HG03457 (cell line): ENCODE data around the gene GPR161.
A peak's percentile ranks its signal among the peaks of the same experiment; 100 is the strongest.

Experiments
- ATAC-seq: cut with Tn5 transposase; IDR thresholded peaks from one replicate; pipeline ENCODE4 v1.9.1; 2021; ENCODE audit warnings: moderate number of reproducible peaks; ENCODE audit not compliant: unreplicated experiment

GPR161 gene

DNA sequence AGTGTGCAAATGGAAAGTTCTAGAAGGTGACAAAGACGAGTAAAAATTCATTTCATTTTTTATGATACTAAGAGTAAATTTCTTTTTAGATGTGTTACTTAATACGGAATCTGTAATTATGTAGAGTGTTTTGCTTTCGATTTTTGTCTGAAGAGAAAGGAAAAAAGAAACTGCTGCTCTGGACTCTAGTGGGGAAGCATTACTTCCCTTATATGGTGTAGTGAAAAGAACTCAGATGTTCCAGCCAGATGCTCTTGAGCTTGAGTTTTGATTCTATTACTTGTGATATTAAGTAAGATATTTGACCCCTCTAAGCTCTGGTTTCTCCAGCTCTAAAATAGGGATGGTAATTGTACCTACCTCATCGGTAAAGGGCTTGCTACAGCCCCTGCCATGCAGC lies 12.2 kb upstream of the GPR161 start:
- no peak for ATAC-seq

DNA sequence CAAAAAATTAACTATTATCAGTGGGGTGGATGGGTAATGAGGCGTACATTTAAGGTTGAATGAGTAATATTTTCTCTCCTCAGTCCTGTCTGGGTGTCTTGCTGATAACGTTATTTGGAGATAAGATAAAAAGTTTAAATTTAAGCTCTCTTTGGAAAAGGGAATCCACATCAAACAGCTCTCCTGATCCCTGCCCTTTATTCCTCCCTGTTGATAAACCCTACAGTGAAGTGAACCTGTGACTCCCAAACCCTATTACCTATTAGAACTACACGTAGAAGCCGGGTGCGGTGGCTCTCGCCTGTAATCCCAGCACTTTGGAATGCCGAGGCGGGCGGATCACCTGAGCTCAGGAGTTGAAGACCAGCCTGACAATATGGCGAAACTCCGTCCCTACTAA lies 9.9 kb upstream of the GPR161 start:
- no peak for ATAC-seq

GRCh38 chr1:168146160-168146539 lies 9.4 kb upstream of the GPR161 start:
- no peak for ATAC-seq

GRCh38 chr1:168145184-168146159 lies 8.7 kb upstream of the GPR161 start:
- ATAC-seq = peak; percentile 80

DNA sequence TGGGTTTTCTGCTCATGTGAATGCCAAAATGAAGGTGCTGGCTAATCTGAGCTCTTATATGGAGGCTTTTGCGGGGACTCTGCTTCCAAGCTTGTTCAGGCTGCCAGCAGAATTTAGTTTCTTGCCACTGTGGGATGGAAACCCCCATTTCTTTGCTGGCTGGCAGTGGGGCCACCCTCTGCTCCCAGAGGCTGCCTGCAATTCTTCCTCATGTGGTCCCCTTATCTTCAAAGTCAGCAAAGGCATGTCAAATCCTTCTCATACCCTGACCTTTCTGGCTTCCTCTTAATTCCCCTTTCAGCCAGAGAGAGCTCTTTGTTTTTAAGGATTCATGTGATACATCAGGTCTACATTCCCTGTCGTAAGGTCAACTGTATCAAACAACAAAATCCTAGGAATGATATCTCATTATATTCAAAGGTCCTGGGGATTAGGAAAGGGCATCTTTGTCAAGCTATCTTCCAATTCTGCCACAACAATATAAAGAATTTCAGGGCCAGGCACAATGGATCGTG lies 5.2 kb upstream of the GPR161 start:
- ATAC-seq = no peak

GRCh38 chr1:168139070-168139469 lies 2.3 kb upstream of the GPR161 start:
- ATAC-seq = no peak

DNA sequence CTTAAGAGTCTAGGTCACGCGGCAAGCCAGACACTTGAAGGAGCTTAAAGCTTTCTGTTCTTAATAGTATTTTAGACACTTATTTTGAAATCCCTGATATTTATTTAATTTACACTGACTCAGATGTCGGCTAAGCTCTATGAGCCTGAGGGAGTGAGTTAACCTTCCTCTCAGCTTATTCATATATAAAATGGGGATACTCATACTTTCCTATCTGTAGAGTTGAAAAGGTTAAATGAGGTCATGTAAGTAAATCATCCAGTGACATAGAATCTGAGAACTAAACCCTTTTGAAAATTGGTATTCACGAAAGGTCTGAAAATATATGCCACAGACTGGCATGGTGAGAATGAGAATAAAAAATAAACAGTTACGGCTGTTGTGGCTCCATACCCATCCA lies 1.4 kb upstream of the GPR161 start:
- no peak for ATAC-seq

DNA sequence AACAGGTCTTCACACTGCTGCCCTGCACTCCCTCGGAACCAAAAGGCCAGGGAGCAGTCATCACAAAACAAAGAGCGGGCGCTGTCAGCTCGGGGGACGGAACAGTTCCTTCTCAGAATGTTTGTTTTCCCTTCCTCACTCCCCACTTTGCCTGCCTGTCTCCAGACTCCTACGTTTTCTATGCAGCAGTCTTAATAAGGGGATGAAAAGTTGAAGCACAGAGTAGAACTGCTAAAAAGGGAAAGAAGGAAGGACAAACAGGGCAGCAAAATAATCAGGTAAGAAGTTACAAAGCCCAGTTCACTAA lies 738 bp upstream of the GPR161 start:
- no peak for ATAC-seq

DNA sequence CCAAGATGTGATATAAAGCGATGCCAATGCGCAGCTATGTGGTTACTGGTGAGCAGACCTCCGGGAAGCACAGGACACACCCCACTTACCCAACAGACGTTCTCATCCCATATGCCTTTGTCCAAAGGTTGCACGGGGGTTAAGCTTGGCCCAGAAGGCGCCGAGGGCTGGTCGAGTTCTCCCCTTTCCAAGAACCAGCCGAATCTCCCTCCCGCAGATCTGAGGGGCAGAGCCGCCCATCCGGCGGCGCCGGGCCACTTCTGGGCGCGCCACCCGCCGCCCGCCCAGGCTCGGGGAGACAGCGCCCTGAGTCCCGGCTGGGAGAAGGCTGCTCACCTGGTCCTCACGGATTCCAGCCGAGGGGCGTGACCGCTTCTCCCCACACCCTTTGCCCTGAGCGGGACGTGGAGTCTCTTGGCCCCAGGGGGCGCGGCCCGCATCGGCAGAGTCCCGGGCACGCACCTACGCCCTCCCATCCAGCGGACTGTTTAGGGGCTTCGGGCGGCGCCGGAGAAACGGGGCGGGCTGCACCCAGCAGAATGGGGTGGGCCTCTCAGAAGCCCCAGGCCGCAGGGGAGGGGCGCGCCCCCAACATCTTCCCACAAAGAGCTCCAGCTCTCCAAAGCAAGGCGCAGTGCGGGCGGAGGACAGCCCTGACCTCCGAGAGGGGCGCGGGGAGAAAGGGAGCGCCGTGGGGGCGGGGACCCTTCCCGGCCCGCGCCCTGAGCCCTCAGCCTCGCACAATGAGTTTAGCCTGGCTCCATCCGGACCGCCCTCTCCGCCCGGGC lies 615 bp downstream of the GPR161 start:
- no peak for ATAC-seq

GRCh38 chr1:168135116-168135920 lies 1.4 kb downstream of the GPR161 start:
- no peak for ATAC-seq

GRCh38 chr1:168134642-168135041 lies 2.1 kb downstream of the GPR161 start:
- no peak for ATAC-seq

DNA sequence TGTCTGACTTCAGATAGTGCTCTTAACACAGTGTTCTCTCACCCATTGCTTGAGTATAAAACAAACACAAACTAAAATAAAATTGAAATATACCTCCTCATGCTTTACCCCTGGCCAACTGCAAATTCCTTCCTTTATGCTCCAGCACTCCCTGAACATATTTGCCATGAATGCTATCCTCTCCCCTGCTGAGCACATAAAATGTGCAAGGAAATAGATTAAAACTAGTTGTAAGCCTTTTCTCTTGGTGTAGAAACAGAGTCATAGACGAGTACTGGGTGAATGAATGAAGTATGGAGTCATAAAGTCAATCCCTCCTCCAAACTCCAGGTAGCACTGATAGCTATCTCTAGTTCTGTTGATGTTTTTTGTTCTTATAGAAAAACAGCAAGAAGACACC lies 2.6 kb downstream of the GPR161 start:
- ATAC-seq = no peak

DNA sequence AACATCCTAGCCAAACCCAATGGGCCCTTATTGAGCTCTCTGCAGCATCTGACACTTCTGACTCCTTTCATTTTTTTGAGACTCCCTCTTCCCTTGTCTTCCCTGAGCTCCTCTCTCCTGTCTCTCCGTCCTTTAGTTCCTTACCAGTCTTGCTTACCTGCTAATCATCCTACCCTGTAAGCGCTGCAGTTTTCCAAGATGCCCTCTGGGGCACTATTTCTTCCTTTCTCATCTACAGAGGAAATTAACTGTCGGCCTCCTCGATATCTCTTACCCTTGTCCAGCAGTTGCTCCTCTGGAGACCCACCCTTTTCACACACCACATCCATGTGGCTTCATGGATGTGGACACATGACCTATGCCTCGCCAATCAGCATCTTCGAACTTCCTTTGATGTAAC lies 6.8 kb downstream of the GPR161 start:
- ATAC-seq = no peak

DNA sequence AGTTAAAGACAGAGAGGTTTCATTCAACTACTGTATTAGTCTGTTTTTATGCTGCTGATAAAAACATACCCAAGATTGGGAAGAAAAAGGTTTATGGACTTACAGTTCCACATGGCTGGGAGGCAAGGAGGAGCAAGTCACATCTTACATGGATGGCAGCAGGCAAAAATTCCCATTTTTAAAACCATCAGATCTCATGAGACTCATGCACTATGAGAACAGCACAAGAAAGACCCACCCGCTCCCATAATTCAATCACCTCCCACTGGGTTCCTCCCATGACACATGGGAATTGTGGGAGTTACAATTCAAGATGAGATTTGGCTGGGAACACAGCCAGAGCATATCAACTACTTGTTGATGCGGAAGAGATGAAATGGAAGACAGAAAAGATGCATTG lies 9.2 kb downstream of the GPR161 start:
- ATAC-seq = no peak

GRCh38 chr1:168125051-168125450 lies 11.7 kb downstream of the GPR161 start:
- no peak for ATAC-seq

GRCh38 chr1:168121401-168122011 lies 15.2 kb downstream of the GPR161 start:
- no peak for ATAC-seq

GRCh38 chr1:168119750-168120149 lies 17.0 kb downstream of the GPR161 start:
- no peak for ATAC-seq

GRCh38 chr1:168116327-168116799 lies 20.4 kb downstream of the GPR161 start:
- no peak for ATAC-seq

- no peak for ATAC-seq
Measured at GRCh38 chr1:168114845-168115244, 21.9 kb downstream of the GPR161 start.

DNA sequence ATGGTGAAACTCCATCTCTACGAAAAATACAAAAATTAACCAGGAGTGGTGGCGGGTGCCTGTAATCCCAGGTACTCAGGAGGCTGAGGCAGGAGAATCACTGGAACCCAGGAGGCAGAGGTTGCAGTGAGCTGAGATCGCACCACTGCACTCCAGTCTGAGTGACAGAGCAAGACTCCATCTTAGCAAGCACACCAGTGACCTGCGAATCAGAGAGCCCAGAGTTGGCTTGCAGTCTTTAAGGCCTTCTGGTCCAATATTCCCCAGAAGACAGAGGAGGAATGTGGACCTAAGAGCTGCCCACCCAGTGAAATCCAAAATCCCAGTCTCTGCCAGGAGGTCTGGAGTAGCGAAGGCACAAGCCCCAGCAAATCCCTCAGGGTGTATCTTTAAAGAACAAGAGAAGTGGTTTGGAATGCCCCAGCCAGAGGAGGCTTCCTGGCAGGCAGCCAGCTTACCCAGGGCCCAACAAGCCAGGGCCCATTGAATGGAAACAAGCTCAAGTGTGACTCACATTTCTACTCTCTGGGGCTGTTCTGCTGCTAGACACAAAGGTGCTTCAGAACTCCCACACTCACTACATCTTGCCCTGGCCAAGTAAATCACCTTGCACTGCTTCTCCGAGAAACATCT lies 23.9 kb downstream of the GPR161 start:
- ATAC-seq = no peak
